GM23338 (cell line): Measurements from ENCODE around the gene GRIP2. TPM values are rescaled to one million over a fixed set of nuclear protein-coding genes. Genes with fewer than 3 reads are reported as not detected.

Experiments
- ATAC-seq: fragments of 200-7000 bp; cut with Tn5 transposase; 3 replicates; pipeline ENCODE4 v1.9.1; 2020
- DNase-seq: peaks from one replicate; pipeline ENCODE4 v3.0.0-alpha.2; 2015; ENCODE audit warnings: low spot score
- H2AFZ ChIP-seq: fragments of 200-600 bp; sonication (generic); 2 replicates; pipeline ENCODE4 v1.8.0; 2016; ENCODE audit warnings: antibody characterized with exemption, mild to moderate bottlenecking, moderate library complexity
- H3F3A ChIP-seq: fragments of 200-600 bp; sonication (generic); replicated peaks from 2 replicates; pipeline ENCODE4 v1.8.0; 2017; ENCODE audit warnings: antibody characterized with exemption, mixed run types, low read depth
- H3K27ac ChIP-seq: fragments of 200-600 bp; sonication (generic); 2 replicates; pipeline ENCODE4 v1.6.1; 2016; ENCODE audit warnings: low read depth
- H3K27me3 ChIP-seq: fragments of 200-600 bp; sonication (generic); 2 replicates; pipeline ENCODE4 v1.8.0; 2016; ENCODE audit warnings: mild to moderate bottlenecking, mixed run types, moderate library complexity; ENCODE audit not compliant: insufficient read depth
- H3K36me3 ChIP-seq: fragments of 200-600 bp; sonication (generic); 2 replicates; pipeline ENCODE4 v1.8.0; 2016; ENCODE audit warnings: mild to moderate bottlenecking; ENCODE audit not compliant: insufficient read depth
- H3K4me1 ChIP-seq: fragments of 200-600 bp; sonication (generic); 2 replicates; pipeline ENCODE4 v1.8.0; 2016; ENCODE audit warnings: mild to moderate bottlenecking, moderate library complexity; ENCODE audit not compliant: insufficient read depth
- H3K4me2 ChIP-seq: fragments of 200-600 bp; sonication (generic); 2 replicates; pipeline ENCODE4 v1.7.1; 2017; ENCODE audit warnings: mixed run types
- H3K4me3 ChIP-seq: fragments of 200-600 bp; sonication (generic); 2 replicates; pipeline ENCODE4 v1.6.1; 2016; ENCODE audit warnings: mixed run types
- H3K79me2 ChIP-seq: fragments of 200-600 bp; sonication (generic); replicated peaks from 2 replicates; pipeline ENCODE4 v1.8.0; 2017; ENCODE audit warnings: mild to moderate bottlenecking; ENCODE audit not compliant: insufficient read depth
- H3K9me2 ChIP-seq: fragments of 200-600 bp; sonication (generic); 2 replicates; pipeline ENCODE4 v1.8.0; 2017; ENCODE audit not compliant: insufficient read depth
- H4K20me1 ChIP-seq: fragments of 200-600 bp; sonication (generic); replicated peaks from 2 replicates; pipeline ENCODE4 v1.8.0; 2017; ENCODE audit warnings: mild to moderate bottlenecking; ENCODE audit not compliant: insufficient read depth
- H3K27ac Mint-ChIP-seq: 2 replicates; pipeline ENCODE4 v1.8.0; 2020; ENCODE audit warnings: inconsistent platforms, mild to moderate bottlenecking, moderate library complexity, mixed read lengths
- H3K27me3 Mint-ChIP-seq: 3 replicates; pipeline ENCODE4 v1.8.0; 2022; ENCODE audit warnings: low read depth, mild to moderate bottlenecking, moderate library complexity, mixed read lengths, inconsistent platforms; ENCODE audit not compliant: insufficient read depth, poor library complexity
- H3K36me3 Mint-ChIP-seq: 3 replicates; pipeline ENCODE4 v1.8.0; 2021; ENCODE audit warnings: low read depth, mild to moderate bottlenecking, inconsistent platforms, moderate library complexity, mixed read lengths
- H3K4me1 Mint-ChIP-seq: 3 replicates; pipeline ENCODE4 v1.8.0; 2020; ENCODE audit warnings: mild to moderate bottlenecking, inconsistent platforms, mixed read lengths
- H3K4me3 Mint-ChIP-seq: 3 replicates; pipeline ENCODE4 v1.8.0; 2021; ENCODE audit warnings: moderate library complexity, mild to moderate bottlenecking, inconsistent platforms, mixed read lengths
- H3K9me3 Mint-ChIP-seq: 3 replicates; pipeline ENCODE4 v1.8.0; 2020; ENCODE audit warnings: moderate library complexity, mild to moderate bottlenecking, inconsistent platforms, mixed read lengths
- CREB1 ChIP-seq: fragments of 250-450 bp; sonication (Bioruptor Pico); IDR thresholded peaks from 2 replicates; pipeline ENCODE4 v1.5.0; 2020; ENCODE audit warnings: low read depth, mild to moderate bottlenecking, moderate library complexity
- ETS1 ChIP-seq: IDR thresholded peaks from 2 replicates; pipeline ENCODE4 v1.6.1; 2016; ENCODE audit warnings: antibody characterized with exemption
- EZH2 ChIP-seq: fragments of 200-600 bp; sonication (generic); IDR thresholded peaks from one replicate; pipeline ENCODE4 v1.8.0; 2017; ENCODE audit warnings: antibody characterized with exemption, mild to moderate bottlenecking, low read depth; ENCODE audit not compliant: unreplicated experiment
- EZH2phosphoT487 ChIP-seq: fragments of 200-600 bp; sonication (generic); IDR thresholded peaks from one replicate; pipeline ENCODE4 v1.8.1; 2018; ENCODE audit warnings: antibody characterized with exemption; ENCODE audit not compliant: unreplicated experiment
- JUNB ChIP-seq: IDR thresholded peaks from one replicate; pipeline ENCODE4 v1.6.1; 2016; ENCODE audit warnings: antibody characterized with exemption; ENCODE audit not compliant: unreplicated experiment
- NANOG ChIP-seq: IDR thresholded peaks from 2 replicates; pipeline ENCODE4 v1.6.1; 2016; ENCODE audit warnings: antibody characterized with exemption, borderline replicate concordance
- POLR2AphosphoS5 ChIP-seq: IDR thresholded peaks from 2 replicates; pipeline ENCODE4 v1.6.1; 2016; ENCODE audit warnings: antibody characterized with exemption, low read depth
- STAT1 ChIP-seq: IDR thresholded peaks from one replicate; pipeline ENCODE4 v1.6.1; 2016; ENCODE audit warnings: antibody characterized with exemption; ENCODE audit not compliant: unreplicated experiment
- ZNF114 ChIP-seq: fragments of 250-450 bp; sonication (Bioruptor Pico); IDR thresholded peaks from 2 replicates; pipeline ENCODE4 v1.5.0; 2020; ENCODE audit warnings: mild to moderate bottlenecking, moderate library complexity
- ZNF331 ChIP-seq: fragments of 250-450 bp; sonication (Bioruptor Pico); IDR thresholded peaks from 2 replicates; pipeline ENCODE4 v1.5.0; 2020; ENCODE audit warnings: low read depth, mild to moderate bottlenecking, moderate library complexity
- polyA plus RNA-seq: library from polyadenylated mRNA; unstranded; fragments of >200 nt; fragmentation: Nextera tagmentation; extraction: Ambion mirVana; gene quantifications from 2 replicates; pipeline ENCODE4 v1.2.1, GENCODE V29; 2016
- total RNA-seq: library from RNA; depleted of rRNA; stranded (reverse); fragments of >200 nt; shearing (Covaris generic); gene quantifications from 2 replicates; pipeline ENCODE4 v1.2.3, GENCODE V29; 2014
- TF ChIP-seq, protein P1 (sequence below), 2 experiments: fragments of 200-600 bp in 1 of 2; sonication (generic) in 1 of 2; conservative IDR thresholded peaks; 2 replicates each; pipeline versions ENCODE4 v1.5.1 to v1.6.1; 2016 to 2017; ENCODE audit warnings: antibody characterized with exemption in 2 of 2, low read depth in 2 of 2, mild to moderate bottlenecking in 2 of 2, moderate library complexity in 1 of 2
- TF ChIP-seq, protein P2 (sequence below): fragments of 250-450 bp; sonication (Bioruptor Pico); IDR thresholded peaks from 2 replicates; pipeline ENCODE4 v1.5.0; 2020; ENCODE audit warnings: mild to moderate bottlenecking, moderate library complexity
- TF ChIP-seq, protein P3 (sequence below): IDR thresholded peaks from one replicate; pipeline ENCODE4 v1.6.1; 2018; ENCODE audit warnings: antibody characterized with exemption; ENCODE audit not compliant: unreplicated experiment

Gene GRIP2
- total and polyA plus RNA-seq, 2 experiments from 2014 or later = 3.6 to 5.8 TPM

- Histone ChIP-seq H3K79me2 (peaks cover 60% of the 10 kb centered on the region), H3F3A (no peaks in the 10 kb centered on the region), H3K27ac (no peak overlapping the region), H2AFZ (no peak overlapping the region), H3K4me1 (0 out of 2 replicates have a peak, but pooled peaks cover 4% of the 10 kb centered on the region), H3K4me2 (no peak overlapping the region), H3K36me3 (peaks cover 17% of the 10 kb centered on the region), H3K4me3 (no peak overlapping the region), H3K27me3 (no peaks in the 10 kb centered on the region), H3K9me2 (no peaks in the 10 kb centered on the region), H4K20me1 (peaks cover 48% of the 10 kb centered on the region)
- H3K27me3 Mint-ChIP-seq = peaks cover 8% of the 10 kb centered on the region
- H3K4me3 Mint-ChIP-seq = no peak overlapping the region
- H3K36me3 Mint-ChIP-seq = peaks cover 36% of the 10 kb centered on the region
- H3K9me3 Mint-ChIP-seq = no peaks in the 10 kb centered on the region
- TF ChIP-seq, protein P1, sequence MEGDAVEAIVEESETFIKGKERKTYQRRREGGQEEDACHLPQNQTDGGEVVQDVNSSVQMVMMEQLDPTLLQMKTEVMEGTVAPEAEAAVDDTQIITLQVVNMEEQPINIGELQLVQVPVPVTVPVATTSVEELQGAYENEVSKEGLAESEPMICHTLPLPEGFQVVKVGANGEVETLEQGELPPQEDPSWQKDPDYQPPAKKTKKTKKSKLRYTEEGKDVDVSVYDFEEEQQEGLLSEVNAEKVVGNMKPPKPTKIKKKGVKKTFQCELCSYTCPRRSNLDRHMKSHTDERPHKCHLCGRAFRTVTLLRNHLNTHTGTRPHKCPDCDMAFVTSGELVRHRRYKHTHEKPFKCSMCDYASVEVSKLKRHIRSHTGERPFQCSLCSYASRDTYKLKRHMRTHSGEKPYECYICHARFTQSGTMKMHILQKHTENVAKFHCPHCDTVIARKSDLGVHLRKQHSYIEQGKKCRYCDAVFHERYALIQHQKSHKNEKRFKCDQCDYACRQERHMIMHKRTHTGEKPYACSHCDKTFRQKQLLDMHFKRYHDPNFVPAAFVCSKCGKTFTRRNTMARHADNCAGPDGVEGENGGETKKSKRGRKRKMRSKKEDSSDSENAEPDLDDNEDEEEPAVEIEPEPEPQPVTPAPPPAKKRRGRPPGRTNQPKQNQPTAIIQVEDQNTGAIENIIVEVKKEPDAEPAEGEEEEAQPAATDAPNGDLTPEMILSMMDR (conservative IDR thresholded peaks at IDR 0.05; ENCODE audit: low read depth in 2 of 2) = no peak
- TF ChIP-seq JUNB (no peak), ZNF331 (CRISPR knock-in tag) (no peak), CREB1 (CRISPR knock-in tag) (no peak), NANOG (no peak), STAT1 (no peak), ZNF114 (CRISPR knock-in tag) (no peak), POLR2AphosphoS5 (no peak), EZH2 (no peak), EZH2phosphoT487 (no peak), ETS1 (no peak)
- TF ChIP-seq, protein P2, sequence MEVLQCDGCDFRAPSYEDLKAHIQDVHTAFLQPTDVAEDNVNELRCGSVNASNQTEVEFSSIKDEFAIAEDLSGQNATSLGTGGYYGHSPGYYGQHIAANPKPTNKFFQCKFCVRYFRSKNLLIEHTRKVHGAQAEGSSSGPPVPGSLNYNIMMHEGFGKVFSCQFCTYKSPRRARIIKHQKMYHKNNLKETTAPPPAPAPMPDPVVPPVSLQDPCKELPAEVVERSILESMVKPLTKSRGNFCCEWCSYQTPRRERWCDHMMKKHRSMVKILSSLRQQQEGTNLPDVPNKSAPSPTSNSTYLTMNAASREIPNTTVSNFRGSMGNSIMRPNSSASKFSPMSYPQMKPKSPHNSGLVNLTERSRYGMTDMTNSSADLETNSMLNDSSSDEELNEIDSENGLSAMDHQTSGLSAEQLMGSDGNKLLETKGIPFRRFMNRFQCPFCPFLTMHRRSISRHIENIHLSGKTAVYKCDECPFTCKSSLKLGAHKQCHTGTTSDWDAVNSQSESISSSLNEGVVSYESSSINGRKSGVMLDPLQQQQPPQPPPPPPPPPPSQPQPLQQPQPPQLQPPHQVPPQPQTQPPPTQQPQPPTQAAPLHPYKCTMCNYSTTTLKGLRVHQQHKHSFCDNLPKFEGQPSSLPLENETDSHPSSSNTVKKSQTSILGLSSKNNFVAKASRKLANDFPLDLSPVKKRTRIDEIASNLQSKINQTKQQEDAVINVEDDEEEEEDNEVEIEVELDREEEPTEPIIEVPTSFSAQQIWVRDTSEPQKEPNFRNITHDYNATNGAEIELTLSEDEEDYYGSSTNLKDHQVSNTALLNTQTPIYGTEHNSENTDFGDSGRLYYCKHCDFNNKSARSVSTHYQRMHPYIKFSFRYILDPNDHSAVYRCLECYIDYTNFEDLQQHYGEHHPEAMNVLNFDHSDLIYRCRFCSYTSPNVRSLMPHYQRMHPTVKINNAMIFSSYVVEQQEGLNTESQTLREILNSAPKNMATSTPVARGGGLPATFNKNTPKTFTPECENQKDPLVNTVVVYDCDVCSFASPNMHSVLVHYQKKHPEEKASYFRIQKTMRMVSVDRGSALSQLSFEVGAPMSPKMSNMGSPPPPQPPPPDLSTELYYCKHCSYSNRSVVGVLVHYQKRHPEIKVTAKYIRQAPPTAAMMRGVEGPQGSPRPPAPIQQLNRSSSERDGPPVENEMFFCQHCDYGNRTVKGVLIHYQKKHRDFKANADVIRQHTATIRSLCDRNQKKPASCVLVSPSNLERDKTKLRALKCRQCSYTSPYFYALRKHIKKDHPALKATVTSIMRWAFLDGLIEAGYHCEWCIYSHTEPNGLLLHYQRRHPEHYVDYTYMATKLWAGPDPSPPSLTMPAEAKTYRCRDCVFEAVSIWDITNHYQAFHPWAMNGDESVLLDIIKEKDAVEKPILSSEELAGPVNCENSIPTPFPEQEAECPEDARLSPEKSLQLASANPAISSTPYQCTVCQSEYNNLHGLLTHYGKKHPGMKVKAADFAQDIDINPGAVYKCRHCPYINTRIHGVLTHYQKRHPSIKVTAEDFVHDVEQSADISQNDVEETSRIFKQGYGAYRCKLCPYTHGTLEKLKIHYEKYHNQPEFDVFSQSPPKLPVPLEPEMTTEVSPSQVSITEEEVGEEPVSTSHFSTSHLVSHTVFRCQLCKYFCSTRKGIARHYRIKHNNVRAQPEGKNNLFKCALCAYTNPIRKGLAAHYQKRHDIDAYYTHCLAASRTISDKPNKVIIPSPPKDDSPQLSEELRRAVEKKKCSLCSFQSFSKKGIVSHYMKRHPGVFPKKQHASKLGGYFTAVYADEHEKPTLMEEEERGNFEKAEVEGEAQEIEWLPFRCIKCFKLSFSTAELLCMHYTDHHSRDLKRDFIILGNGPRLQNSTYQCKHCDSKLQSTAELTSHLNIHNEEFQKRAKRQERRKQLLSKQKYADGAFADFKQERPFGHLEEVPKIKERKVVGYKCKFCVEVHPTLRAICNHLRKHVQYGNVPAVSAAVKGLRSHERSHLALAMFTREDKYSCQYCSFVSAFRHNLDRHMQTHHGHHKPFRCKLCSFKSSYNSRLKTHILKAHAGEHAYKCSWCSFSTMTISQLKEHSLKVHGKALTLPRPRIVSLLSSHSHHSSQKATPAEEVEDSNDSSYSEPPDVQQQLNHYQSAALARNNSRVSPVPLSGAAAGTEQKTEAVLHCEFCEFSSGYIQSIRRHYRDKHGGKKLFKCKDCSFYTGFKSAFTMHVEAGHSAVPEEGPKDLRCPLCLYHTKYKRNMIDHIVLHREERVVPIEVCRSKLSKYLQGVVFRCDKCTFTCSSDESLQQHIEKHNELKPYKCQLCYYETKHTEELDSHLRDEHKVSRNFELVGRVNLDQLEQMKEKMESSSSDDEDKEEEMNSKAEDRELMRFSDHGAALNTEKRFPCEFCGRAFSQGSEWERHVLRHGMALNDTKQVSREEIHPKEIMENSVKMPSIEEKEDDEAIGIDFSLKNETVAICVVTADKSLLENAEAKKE = no peak
- TF ChIP-seq, protein P3, sequence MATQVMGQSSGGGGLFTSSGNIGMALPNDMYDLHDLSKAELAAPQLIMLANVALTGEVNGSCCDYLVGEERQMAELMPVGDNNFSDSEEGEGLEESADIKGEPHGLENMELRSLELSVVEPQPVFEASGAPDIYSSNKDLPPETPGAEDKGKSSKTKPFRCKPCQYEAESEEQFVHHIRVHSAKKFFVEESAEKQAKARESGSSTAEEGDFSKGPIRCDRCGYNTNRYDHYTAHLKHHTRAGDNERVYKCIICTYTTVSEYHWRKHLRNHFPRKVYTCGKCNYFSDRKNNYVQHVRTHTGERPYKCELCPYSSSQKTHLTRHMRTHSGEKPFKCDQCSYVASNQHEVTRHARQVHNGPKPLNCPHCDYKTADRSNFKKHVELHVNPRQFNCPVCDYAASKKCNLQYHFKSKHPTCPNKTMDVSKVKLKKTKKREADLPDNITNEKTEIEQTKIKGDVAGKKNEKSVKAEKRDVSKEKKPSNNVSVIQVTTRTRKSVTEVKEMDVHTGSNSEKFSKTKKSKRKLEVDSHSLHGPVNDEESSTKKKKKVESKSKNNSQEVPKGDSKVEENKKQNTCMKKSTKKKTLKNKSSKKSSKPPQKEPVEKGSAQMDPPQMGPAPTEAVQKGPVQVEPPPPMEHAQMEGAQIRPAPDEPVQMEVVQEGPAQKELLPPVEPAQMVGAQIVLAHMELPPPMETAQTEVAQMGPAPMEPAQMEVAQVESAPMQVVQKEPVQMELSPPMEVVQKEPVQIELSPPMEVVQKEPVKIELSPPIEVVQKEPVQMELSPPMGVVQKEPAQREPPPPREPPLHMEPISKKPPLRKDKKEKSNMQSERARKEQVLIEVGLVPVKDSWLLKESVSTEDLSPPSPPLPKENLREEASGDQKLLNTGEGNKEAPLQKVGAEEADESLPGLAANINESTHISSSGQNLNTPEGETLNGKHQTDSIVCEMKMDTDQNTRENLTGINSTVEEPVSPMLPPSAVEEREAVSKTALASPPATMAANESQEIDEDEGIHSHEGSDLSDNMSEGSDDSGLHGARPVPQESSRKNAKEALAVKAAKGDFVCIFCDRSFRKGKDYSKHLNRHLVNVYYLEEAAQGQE = no peak
- H3K4me1 Mint-ChIP-seq = peaks cover 23% of the 10 kb centered on the region
- H3K27ac Mint-ChIP-seq = no peak overlapping the region
- ATAC-seq (no peak), DNase-seq (no peak)
These were observed 98.2 kb downstream of the GRIP2 start for GRCh38 chr3:14441920-14442300.
